Measurements from ENCODE around the gene PATL2.
"Not testable (repeated sequence)": the region's sequence is repeated elsewhere in the genome, so short reads cannot be mapped to it uniquely, and the experiment has no call there.

PATL2 gene

GRCh38 chr15:44636976-44637375, 74.1 kb downstream of the PATL2 start:
- no peak for DNase-seq

- no peak for DNase-seq
Observed at GRCh38 chr15:44633603-44634002, 77.5 kb downstream of the PATL2 start.

- not testable (repeated sequence) for DNase-seq
Observed at GRCh38 chr15:44625286-44625685, 85.8 kb downstream of the PATL2 start.

GRCh38 chr15:44623178-44623577, 87.9 kb downstream of the PATL2 start:
- no peak for DNase-seq

GRCh38 chr15:44620081-44620480, 91.0 kb downstream of the PATL2 start:
- DNase-seq: no peak

GRCh38 chr15:44616974-44617373, 94.1 kb downstream of the PATL2 start:
- no peak for DNase-seq

All from NCI-H187 (cell line).